Neural cell (in vitro differentiated cells): ENCODE results near the gene TNFRSF12A.

ENCODE experiments used
- CTCF ChIP-seq: fragments of 450-650 bp; IDR thresholded peaks from 2 replicates; pipeline ENCODE4 v1.5.1; 2014; ENCODE audit warnings: antibody characterized with exemption, mild to moderate bottlenecking, moderate library complexity; ENCODE audit not compliant: poor library complexity, severe bottlenecking
- EP300 ChIP-seq: fragments of 450-650 bp; conservative IDR thresholded peaks from 2 replicates; pipeline ENCODE4 v1.6.1; 2014; ENCODE audit warnings: antibody characterized with exemption, mild to moderate bottlenecking, moderate library complexity; ENCODE audit not compliant: poor library complexity, severe bottlenecking
- EZH2 ChIP-seq: fragments of 200-600, 300-800 bp; shearing (Covaris generic), sonication (generic); IDR thresholded peaks from 2 replicates; pipeline ENCODE4 v1.6.1; 2014; ENCODE audit warnings: antibody characterized with exemption, low read length, borderline replicate concordance, mild to moderate bottlenecking; ENCODE audit not compliant: insufficient read depth, poor library complexity, severe bottlenecking
- POLR2AphosphoS5 ChIP-seq: IDR thresholded peaks from 2 replicates; pipeline ENCODE4 v1.6.1; 2012

GRCh38 chr16:2979669-2980226 lies 40.4 kb upstream of the TNFRSF12A start:
- TF ChIP-seq CTCF (no peak), EP300 (no peak), POLR2AphosphoS5 (no peak), EZH2 (no peak)
